ENCODE measurements around the gene FRMD4B. TPM values are rescaled to one million over a fixed set of nuclear protein-coding genes. Genes with fewer than 3 reads are reported as not detected.
A peak's percentile ranks its signal among the peaks of the same experiment; 100 is the strongest.

The FRMD4B gene
- total and polyA plus RNA-seq, 7 donors: 1.1 to 4.0 (median 2.9) TPM

- H3K27ac ChIP-seq: no peak overlapping the region
- H3K9me3 ChIP-seq: no peaks in the 10 kb centered on the region
- intact Hi-C loops (cut with DNase I): no loop called here
- ATAC-seq (no peak), DNase-seq (no peak)
- no peak for TF ChIP-seq CTCF (IDR thresholded peaks at IDR 0.05)
- H3K4me3 ChIP-seq: no peak overlapping the region
- H3K36me3 ChIP-seq (ENCODE audit: insufficient read depth in 1 of 2, low read depth in 1 of 2): no peaks in the 10 kb centered on the region
- H3K27me3 ChIP-seq (ENCODE audit: insufficient read depth in 3 of 3, low read length in 2 of 3): no peaks in the 10 kb centered on the region
- H3K4me1 ChIP-seq: peaks cover 7% of the 10 kb centered on the region
These were observed 41.0 kb upstream of the FRMD4B start for GRCh38 chr3:69426967-69427304.

GRCh38 chr3:69426291-69426966 lies 40.5 kb upstream of the FRMD4B start:
- H3K36me3 ChIP-seq (ENCODE audit: insufficient read depth in 1 of 2, low read depth in 1 of 2): no peaks in the 10 kb centered on the region
- WGBS, 3 donors: 61 to 62% (median 61%) methylated on average over 7 of the region's 7 CpGs
- intact Hi-C loops (cut with DNase I): no loop called here
- H3K27ac ChIP-seq: no peak overlapping the region
- DNase-seq (no peak), ATAC-seq (no peak)
- no peak for TF ChIP-seq CTCF (IDR thresholded peaks at IDR 0.05)
- H3K4me3 ChIP-seq: no peak overlapping the region
- no peaks in the 10 kb centered on the region for H3K9me3 ChIP-seq
- peaks cover 7% of the 10 kb centered on the region for H3K4me1 ChIP-seq
- H3K27me3 ChIP-seq (ENCODE audit: insufficient read depth in 3 of 3, low read length in 2 of 3): no peaks in the 10 kb centered on the region

- H3K4me1 ChIP-seq: peaks cover 7% of the 10 kb centered on the region
- peak; percentile 39 for TF ChIP-seq CTCF (IDR thresholded peaks at IDR 0.05)
- WGBS, 3 donors: 65 to 73% (median 67%) methylated on average over 4 of the region's 4 CpGs
- DNase-seq: no peak
- H3K9me3 ChIP-seq: no peaks in the 10 kb centered on the region
- no peaks in the 10 kb centered on the region for H3K27me3 ChIP-seq (ENCODE audit: insufficient read depth in 3 of 3, low read length in 2 of 3)
- H3K27ac ChIP-seq: no peak overlapping the region
- intact Hi-C loops (cut with DNase I): no loop called here
- H3K4me3 ChIP-seq: no peak overlapping the region
- no peaks in the 10 kb centered on the region for H3K36me3 ChIP-seq (ENCODE audit: insufficient read depth in 1 of 2, low read depth in 1 of 2)
- ATAC-seq: no peak
These were observed 39.4 kb upstream of the FRMD4B start for GRCh38 chr3:69425249-69425648.

DNA sequence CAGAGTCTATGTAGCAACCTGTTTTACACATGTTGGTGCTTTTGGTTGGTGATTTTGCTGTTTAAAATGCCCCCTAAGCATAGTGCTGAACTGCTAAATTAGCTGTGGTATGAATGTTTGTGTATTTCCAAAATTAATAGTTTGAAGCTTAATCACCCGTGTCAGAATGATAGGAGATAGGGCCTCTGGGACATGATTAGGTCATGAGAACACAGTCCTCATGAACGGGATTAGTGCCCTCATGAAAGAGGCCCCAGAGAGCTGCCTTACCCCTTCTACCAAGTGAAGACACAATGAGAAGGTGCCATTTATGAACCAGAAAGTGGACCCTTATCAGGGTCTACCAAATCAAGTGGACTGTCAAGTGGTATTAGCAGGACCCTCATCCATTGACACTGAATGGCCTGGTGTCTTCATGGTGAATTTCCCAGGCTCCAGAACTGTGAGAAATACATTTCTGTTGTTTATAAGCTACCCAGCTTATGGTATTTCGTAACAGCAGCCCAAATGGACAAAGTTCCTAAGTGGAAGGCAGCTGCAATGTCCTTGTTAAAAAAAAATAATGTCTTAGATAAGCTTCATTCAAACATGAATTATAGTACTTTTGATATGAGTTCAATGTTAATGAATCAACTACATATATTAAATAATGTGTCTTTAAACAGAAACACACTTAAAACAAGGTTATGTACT lies 37.7 kb upstream of the FRMD4B start:
- DNase-seq (no peak), ATAC-seq (no peak)
- TF ChIP-seq CTCF (IDR thresholded peaks at IDR 0.05): no peak
- intact Hi-C loops (cut with DNase I): no loop called here
- WGBS, 3 donors: 62 to 71% (median 64%) methylated on average over 3 of the region's 3 CpGs
- H3K36me3 ChIP-seq (ENCODE audit: insufficient read depth in 1 of 2, low read depth in 1 of 2): no peaks in the 10 kb centered on the region
- no peak overlapping the region for H3K4me3 ChIP-seq
- no peaks in the 10 kb centered on the region for H3K27me3 ChIP-seq (ENCODE audit: insufficient read depth in 3 of 3, low read length in 2 of 3)
- no peak overlapping the region for H3K27ac ChIP-seq
- no peaks in the 10 kb centered on the region for H3K4me1 ChIP-seq
- no peaks in the 10 kb centered on the region for H3K9me3 ChIP-seq

DNA sequence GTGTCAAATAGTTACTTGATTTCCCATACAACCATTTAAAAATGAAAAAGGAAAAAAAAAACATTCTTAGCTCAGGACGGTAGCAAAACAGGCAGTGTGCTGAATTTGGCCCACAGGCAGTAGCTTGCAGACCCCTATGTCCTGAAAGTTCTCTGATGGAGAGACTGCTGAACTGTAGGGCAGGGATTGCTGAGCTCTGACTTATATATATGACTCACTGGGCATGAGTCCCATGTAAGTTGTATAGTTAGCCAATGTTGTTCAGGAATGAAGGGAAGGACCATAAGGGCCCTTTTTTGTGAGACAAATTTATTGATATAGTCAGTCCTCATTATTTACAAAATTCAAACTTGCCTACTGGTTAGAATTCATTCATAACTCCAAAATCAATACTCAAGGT lies 36.9 kb upstream of the FRMD4B start:
- H3K27me3 ChIP-seq (ENCODE audit: insufficient read depth in 3 of 3, low read length in 2 of 3): no peaks in the 10 kb centered on the region
- no peak for ATAC-seq
- H3K9me3 ChIP-seq: no peaks in the 10 kb centered on the region
- whole genome bisulfite sequencing, 3 donors: 89 to 92% (median 90%) methylated on average over 1 of the region's 1 CpG
- H3K36me3 ChIP-seq (ENCODE audit: insufficient read depth in 1 of 2, low read depth in 1 of 2): no peaks in the 10 kb centered on the region
- no peak overlapping the region for H3K4me3 ChIP-seq
- H3K4me1 ChIP-seq: no peaks in the 10 kb centered on the region
- DNase-seq: no peak
- H3K27ac ChIP-seq: no peak overlapping the region
- intact Hi-C loops (cut with DNase I): no loop called here
- no peak for TF ChIP-seq CTCF (IDR thresholded peaks at IDR 0.05)
